ENCODE results near the gene RNF208. TPM values are rescaled to one million over a fixed set of nuclear protein-coding genes. Genes with fewer than 3 reads are reported as not detected.
A peak's percentile ranks its signal among the peaks of the same experiment; 100 is the strongest.

The RNF208 gene
- total and polyA plus RNA-seq, 9 of the 15 experiments (the other 6 are each of a cell fraction or from before 2014, with no cell fraction given), result 0.15 to 6.9 (median 0.50) TPM; not detected in 2

DNA sequence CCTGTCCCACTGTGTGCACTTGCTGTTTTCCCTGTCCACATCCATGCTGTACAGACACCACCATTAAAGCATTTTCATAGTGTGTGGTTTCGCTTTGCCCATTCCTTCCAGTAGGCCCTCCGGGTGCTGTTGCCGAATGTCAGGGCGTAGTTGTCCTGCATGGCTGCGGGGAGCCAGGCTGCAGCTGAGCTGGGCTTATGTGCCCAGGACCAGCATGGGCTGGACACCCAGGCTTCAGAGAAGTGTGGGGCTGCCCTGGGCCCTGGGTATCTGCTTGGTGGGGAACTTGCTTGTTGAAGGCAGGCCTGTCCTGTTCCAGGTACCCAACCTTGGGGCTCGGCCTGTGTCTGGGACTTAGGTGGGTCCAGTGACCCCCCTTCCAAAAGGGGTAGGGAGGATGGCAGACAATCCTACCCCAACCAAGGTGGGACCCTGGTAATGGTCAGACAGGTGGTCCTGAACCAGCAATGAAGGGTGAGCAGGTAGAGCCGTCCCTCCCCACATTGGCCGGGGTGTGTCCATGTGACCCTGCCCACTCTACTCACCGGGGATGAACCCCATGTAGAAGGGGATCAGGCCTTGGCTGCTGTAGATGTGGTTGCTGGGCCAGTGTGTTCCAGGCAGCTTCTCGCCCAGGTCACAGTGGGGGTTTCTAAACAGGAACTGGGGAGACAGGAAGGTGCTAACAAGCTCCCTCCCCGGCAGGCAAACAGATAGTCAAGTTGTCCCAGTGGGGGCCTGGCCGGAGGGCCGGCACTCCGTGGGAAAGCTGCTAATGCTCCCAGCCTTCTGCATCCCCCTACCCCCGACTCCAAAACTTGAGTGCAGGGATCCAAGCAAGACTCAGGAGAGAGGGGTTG lies 21.8 kb upstream of the RNF208 start (continued):
- TF ChIP-seq, protein P1, sequence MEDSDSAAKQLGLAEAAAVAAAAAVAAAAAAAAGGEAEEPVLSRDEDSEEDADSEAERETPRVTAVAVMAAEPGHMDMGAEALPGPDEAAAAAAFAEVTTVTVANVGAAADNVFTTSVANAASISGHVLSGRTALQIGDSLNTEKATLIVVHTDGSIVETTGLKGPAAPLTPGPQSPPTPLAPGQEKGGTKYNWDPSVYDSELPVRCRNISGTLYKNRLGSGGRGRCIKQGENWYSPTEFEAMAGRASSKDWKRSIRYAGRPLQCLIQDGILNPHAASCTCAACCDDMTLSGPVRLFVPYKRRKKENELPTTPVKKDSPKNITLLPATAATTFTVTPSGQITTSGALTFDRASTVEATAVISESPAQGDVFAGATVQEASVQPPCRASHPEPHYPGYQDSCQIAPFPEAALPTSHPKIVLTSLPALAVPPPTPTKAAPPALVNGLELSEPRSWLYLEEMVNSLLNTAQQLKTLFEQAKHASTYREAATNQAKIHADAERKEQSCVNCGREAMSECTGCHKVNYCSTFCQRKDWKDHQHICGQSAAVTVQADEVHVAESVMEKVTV (CRISPR knock-in tag; IDR thresholded peaks at IDR 0.05), result 0 out of 2 replicates have a peak, but pooled peaks have one; percentile 21
- TF ChIP-seq, protein P2, sequence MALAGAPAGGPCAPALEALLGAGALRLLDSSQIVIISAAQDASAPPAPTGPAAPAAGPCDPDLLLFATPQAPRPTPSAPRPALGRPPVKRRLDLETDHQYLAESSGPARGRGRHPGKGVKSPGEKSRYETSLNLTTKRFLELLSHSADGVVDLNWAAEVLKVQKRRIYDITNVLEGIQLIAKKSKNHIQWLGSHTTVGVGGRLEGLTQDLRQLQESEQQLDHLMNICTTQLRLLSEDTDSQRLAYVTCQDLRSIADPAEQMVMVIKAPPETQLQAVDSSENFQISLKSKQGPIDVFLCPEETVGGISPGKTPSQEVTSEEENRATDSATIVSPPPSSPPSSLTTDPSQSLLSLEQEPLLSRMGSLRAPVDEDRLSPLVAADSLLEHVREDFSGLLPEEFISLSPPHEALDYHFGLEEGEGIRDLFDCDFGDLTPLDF (CRISPR knock-in tag; IDR thresholded peaks at IDR 0.05), result no peak; the same call in 1 of the 2 replicates
- TF ChIP-seq HCFC1 (IDR thresholded peaks at IDR 0.05; ENCODE audit: low read depth, low read length) (no peak), DIDO1 (tag; IDR thresholded peaks at IDR 0.05; ENCODE audit: low read depth) (no peak), MCM7 (IDR thresholded peaks at IDR 0.05) (no peak)
- TF ChIP-seq, protein P3, sequence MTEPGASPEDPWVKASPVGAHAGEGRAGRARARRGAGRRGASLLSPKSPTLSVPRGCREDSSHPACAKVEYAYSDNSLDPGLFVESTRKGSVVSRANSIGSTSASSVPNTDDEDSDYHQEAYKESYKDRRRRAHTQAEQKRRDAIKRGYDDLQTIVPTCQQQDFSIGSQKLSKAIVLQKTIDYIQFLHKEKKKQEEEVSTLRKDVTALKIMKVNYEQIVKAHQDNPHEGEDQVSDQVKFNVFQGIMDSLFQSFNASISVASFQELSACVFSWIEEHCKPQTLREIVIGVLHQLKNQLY (CRISPR knock-in tag; conservative IDR thresholded peaks at IDR 0.05), result 0 out of 4 replicates have a peak, but pooled peaks of 1 of the 2 experiments have one; percentile 72
- TF ChIP-seq, protein P4, sequence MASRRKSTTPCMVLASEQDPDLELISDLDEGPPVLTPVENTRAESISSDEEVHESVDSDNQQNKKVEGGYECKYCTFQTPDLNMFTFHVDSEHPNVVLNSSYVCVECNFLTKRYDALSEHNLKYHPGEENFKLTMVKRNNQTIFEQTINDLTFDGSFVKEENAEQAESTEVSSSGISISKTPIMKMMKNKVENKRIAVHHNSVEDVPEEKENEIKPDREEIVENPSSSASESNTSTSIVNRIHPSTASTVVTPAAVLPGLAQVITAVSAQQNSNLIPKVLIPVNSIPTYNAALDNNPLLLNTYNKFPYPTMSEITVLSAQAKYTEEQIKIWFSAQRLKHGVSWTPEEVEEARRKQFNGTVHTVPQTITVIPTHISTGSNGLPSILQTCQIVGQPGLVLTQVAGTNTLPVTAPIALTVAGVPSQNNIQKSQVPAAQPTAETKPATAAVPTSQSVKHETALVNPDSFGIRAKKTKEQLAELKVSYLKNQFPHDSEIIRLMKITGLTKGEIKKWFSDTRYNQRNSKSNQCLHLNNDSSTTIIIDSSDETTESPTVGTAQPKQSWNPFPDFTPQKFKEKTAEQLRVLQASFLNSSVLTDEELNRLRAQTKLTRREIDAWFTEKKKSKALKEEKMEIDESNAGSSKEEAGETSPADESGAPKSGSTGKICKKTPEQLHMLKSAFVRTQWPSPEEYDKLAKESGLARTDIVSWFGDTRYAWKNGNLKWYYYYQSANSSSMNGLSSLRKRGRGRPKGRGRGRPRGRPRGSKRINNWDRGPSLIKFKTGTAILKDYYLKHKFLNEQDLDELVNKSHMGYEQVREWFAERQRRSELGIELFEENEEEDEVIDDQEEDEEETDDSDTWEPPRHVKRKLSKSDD (conservative IDR thresholded peaks at IDR 0.05; ENCODE audit: low read length), result no peak

Measured in K562 (cell line).